ENCODE measurements around the gene OR5H2.
"Not testable (repeated sequence)": the region's sequence is repeated elsewhere in the genome, so short reads cannot be mapped to it uniquely, and the experiment has no call there.

OR5H2 gene

GRCh38 chr3:98282205-98282604 is at the start of gene OR5H2:
Gene OR5H2 (plus strand): TSS chr3:98282505. CDS start chr3:98282903, 398 bp downstream.
- no peak for DNase-seq (ENCODE audit: low read depth in 2 of 2)

GRCh38 chr3:98233468-98233867 is 48.8 kb upstream of the OR5H2 start:
- no peak for DNase-seq (ENCODE audit: low read depth in 2 of 2)

GRCh38 chr3:98240131-98240530 is 42.2 kb upstream of the OR5H2 start:
- DNase-seq (ENCODE audit: low read depth in 2 of 2), result no peak

- DNase-seq (ENCODE audit: low read depth in 2 of 2), result no peak
These were observed 40.1 kb upstream of the OR5H2 start for GRCh38 chr3:98242155-98242554.

GRCh38 chr3:98243843-98244242 is 38.5 kb upstream of the OR5H2 start:
- DNase-seq (ENCODE audit: low read depth in 2 of 2), result no peak

- DNase-seq (ENCODE audit: low read depth in 2 of 2), result no peak
These were observed 36.2 kb upstream of the OR5H2 start for GRCh38 chr3:98246142-98246541.

GRCh38 chr3:98256026-98256425 is 26.3 kb upstream of the OR5H2 start:
- not testable (repeated sequence) for DNase-seq (ENCODE audit: low read depth in 2 of 2)

- no peak for DNase-seq (ENCODE audit: low read depth in 2 of 2)
These were observed 22.6 kb upstream of the OR5H2 start for GRCh38 chr3:98259707-98260106.

- no peak for DNase-seq (ENCODE audit: low read depth in 2 of 2)
These were observed 20.3 kb upstream of the OR5H2 start for GRCh38 chr3:98262046-98262445.

GRCh38 chr3:98263944-98264343 is 18.4 kb upstream of the OR5H2 start, which contains the start of gene OR5H6:
Gene OR5H6 (plus strand): TSS chr3:98264244. CDS start chr3:98264333, 89 bp downstream.
- DNase-seq (ENCODE audit: low read depth in 2 of 2), result no peak

- no peak for DNase-seq (ENCODE audit: low read depth in 2 of 2)
These were observed 12.5 kb upstream of the OR5H2 start for GRCh38 chr3:98269846-98270245.

GRCh38 chr3:98272126-98272525 is 10.2 kb upstream of the OR5H2 start:
- no peak for DNase-seq (ENCODE audit: low read depth in 2 of 2)

GRCh38 chr3:98274914-98275313 is 7.4 kb upstream of the OR5H2 start:
- DNase-seq (ENCODE audit: low read depth in 2 of 2), result no peak

GRCh38 chr3:98290916-98291315 is 8.6 kb downstream of the OR5H2 start:
- DNase-seq (ENCODE audit: low read depth in 2 of 2), result no peak

GRCh38 chr3:98291332-98291957 is 9.1 kb downstream of the OR5H2 start:
- DNase-seq (ENCODE audit: low read depth in 2 of 2), result no peak

- DNase-seq (ENCODE audit: low read depth in 2 of 2), result no peak
These were observed 39.8 kb downstream of the OR5H2 start for GRCh38 chr3:98322101-98322500.

- DNase-seq (ENCODE audit: low read depth in 2 of 2), result no peak
These were observed 40.4 kb downstream of the OR5H2 start for GRCh38 chr3:98322686-98323085.

GRCh38 chr3:98323425-98323824 is 41.1 kb downstream of the OR5H2 start:
- no peak for DNase-seq (ENCODE audit: low read depth in 2 of 2)

GRCh38 chr3:98325055-98325454 is 42.8 kb downstream of the OR5H2 start:
- no peak for DNase-seq (ENCODE audit: low read depth in 2 of 2)

GRCh38 chr3:98326105-98326893 is 44.0 kb downstream of the OR5H2 start:
- DNase-seq (ENCODE audit: low read depth in 2 of 2), result no peak

- DNase-seq (ENCODE audit: low read depth in 2 of 2), result no peak
These were observed 44.6 kb downstream of the OR5H2 start for GRCh38 chr3:98326945-98327344.

GRCh38 chr3:98328933-98329332 is 46.6 kb downstream of the OR5H2 start:
- no peak for DNase-seq (ENCODE audit: low read depth in 2 of 2)

GRCh38 chr3:98329392-98330124 is 47.3 kb downstream of the OR5H2 start:
- DNase-seq (ENCODE audit: low read depth in 2 of 2), result peak; percentile 2 to 9
